Mammary epithelial cell (primary cell): Measurements from ENCODE around the gene GLRA3.
"Not testable (repeated sequence)": the region's sequence is repeated elsewhere in the genome, so short reads cannot be mapped to it uniquely, and the experiment has no call there.

Source experiments
- EZH2 ChIP-seq: IDR thresholded peaks from 2 replicates; pipeline ENCODE4 v1.6.1; 2012; ENCODE audit warnings: low read length, inconsistent platforms, borderline replicate concordance
- TF ChIP-seq, protein P1 (sequence below), 2 donors: IDR thresholded peaks in 1 of 2; conservative IDR thresholded peaks in 1 of 2; 2 replicates each; pipeline ENCODE4 v1.5.1; 2011 to 2012; ENCODE audit warnings: inconsistent platforms in 2 of 2, low read length in 2 of 2, mild to moderate bottlenecking in 2 of 2, control low read depth in 1 of 2, low read depth in 1 of 2; ENCODE audit not compliant: insufficient read depth in 1 of 2; ENCODE audit errors: extremely low read depth in 1 of 2

DNA sequence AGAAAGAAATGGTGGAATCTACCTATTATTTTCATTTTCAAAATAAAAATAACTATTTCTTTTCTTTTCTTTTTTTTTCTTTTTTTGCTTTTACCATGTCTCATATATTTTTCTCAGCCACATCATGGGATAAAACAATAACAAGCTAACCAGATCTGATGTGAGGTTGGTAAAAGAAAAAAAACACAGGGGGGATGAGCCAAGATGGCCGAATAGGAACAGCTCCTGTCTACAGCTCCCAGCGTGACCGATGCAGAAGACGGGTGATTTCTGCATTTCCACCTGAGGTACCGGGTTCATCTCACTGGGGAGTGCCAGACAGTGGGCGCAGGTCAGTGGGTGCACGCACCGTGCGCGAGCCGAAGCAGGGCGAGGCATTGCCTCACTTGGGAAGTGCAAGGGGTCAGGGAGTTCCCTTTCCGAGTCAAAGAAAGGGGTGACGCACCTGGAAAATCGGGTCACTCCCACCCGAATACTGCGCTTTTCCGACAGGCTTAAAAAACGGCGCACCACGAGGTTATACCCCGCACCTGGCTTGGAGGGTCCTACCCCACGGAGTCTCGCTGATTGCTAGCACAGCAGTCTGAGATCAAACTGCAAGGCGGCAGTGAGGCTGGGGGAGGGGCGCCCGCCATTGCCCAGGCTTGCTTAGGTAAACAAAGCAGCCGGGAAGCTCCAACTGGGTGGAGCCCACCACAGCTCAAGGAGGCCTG, 50.6 kb downstream of the GLRA3 start:
- TF ChIP-seq EZH2: not testable (repeated sequence)
- TF ChIP-seq, protein P1, sequence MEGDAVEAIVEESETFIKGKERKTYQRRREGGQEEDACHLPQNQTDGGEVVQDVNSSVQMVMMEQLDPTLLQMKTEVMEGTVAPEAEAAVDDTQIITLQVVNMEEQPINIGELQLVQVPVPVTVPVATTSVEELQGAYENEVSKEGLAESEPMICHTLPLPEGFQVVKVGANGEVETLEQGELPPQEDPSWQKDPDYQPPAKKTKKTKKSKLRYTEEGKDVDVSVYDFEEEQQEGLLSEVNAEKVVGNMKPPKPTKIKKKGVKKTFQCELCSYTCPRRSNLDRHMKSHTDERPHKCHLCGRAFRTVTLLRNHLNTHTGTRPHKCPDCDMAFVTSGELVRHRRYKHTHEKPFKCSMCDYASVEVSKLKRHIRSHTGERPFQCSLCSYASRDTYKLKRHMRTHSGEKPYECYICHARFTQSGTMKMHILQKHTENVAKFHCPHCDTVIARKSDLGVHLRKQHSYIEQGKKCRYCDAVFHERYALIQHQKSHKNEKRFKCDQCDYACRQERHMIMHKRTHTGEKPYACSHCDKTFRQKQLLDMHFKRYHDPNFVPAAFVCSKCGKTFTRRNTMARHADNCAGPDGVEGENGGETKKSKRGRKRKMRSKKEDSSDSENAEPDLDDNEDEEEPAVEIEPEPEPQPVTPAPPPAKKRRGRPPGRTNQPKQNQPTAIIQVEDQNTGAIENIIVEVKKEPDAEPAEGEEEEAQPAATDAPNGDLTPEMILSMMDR (conservative IDR thresholded peaks at IDR 0.05 in 1 of 2, IDR thresholded peaks at IDR 0.05 in 1 of 2; ENCODE audit: extremely low read depth in 1 of 2, insufficient read depth in 1 of 2, low read depth in 1 of 2, low read length in 2 of 2): not testable (repeated sequence)
